ENCODE results near the gene DEFB123. TPM values are rescaled to one million over a fixed set of nuclear protein-coding genes. Genes with fewer than 3 reads are reported as not detected.
A peak's percentile ranks its signal among the peaks of the same experiment; 100 is the strongest.

DEFB123 gene
- total RNA-seq, 1 donor from 2014 or later, result not detected

DNA sequence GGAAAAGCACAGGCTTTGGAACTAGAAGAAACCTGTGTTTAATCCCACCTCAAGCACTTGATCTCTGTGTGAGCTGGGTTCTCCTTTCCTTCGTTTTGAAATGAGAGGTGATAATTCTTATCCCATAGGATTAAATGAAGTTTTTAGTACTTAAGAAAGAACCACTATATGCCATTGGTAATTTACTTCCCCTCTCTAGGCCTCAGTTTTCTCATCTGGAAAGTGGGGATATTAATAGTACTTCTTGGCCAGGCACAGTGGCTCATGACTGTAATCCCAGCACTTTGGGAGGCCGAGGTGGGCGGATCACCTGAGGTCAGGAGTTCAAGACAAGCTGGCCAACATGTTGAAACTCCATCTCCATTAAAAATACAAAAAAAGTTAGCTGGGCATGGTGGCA is 48.7 kb downstream of the DEFB123 start:
- Mint-ChIP-seq H3K27me3 (peaks cover 25% of the 10 kb centered on the region), H3K4me3 (no peak overlapping the region), H3K27ac (no peak overlapping the region), H3K9me3 (peaks cover 4% of the 10 kb centered on the region), H3K36me3 (no peaks in the 10 kb centered on the region), H3K4me1 (ENCODE audit: unreplicated experiment) (no peaks in the 10 kb centered on the region)
- TF ChIP-seq, protein P1, sequence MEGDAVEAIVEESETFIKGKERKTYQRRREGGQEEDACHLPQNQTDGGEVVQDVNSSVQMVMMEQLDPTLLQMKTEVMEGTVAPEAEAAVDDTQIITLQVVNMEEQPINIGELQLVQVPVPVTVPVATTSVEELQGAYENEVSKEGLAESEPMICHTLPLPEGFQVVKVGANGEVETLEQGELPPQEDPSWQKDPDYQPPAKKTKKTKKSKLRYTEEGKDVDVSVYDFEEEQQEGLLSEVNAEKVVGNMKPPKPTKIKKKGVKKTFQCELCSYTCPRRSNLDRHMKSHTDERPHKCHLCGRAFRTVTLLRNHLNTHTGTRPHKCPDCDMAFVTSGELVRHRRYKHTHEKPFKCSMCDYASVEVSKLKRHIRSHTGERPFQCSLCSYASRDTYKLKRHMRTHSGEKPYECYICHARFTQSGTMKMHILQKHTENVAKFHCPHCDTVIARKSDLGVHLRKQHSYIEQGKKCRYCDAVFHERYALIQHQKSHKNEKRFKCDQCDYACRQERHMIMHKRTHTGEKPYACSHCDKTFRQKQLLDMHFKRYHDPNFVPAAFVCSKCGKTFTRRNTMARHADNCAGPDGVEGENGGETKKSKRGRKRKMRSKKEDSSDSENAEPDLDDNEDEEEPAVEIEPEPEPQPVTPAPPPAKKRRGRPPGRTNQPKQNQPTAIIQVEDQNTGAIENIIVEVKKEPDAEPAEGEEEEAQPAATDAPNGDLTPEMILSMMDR (conservative IDR thresholded peaks at IDR 0.05), result no peak
- no peak for DNase-seq (ENCODE audit: extremely low spot score, unreplicated experiment)

GRCh38 chr20:31490752-31491151 is 50.3 kb downstream of the DEFB123 start:
- TF ChIP-seq, protein P1 (conservative IDR thresholded peaks at IDR 0.05), result no peak
- Mint-ChIP-seq H3K36me3 (no peaks in the 10 kb centered on the region), H3K9me3 (no peaks in the 10 kb centered on the region)

GRCh38 chr20:31494131-31494530 is 53.7 kb downstream of the DEFB123 start:
- Mint-ChIP-seq H3K27me3 (peaks cover 21% of the 10 kb centered on the region), H3K4me1 (ENCODE audit: unreplicated experiment) (peaks cover 3% of the 10 kb centered on the region), H3K9me3 (no peaks in the 10 kb centered on the region), H3K27ac (no peak overlapping the region), H3K36me3 (no peaks in the 10 kb centered on the region), H3K4me3 (no peak overlapping the region)
- TF ChIP-seq, protein P1 (conservative IDR thresholded peaks at IDR 0.05), result peak; percentile 68
- DNase-seq (ENCODE audit: extremely low spot score, unreplicated experiment), result no peak

More at GRCh38 chr20:31490752-31491151, 50.3 kb downstream of the DEFB123 start:
- no peak for DNase-seq (ENCODE audit: extremely low spot score, unreplicated experiment)
- Mint-ChIP-seq H3K4me1 (ENCODE audit: unreplicated experiment) (no peaks in the 10 kb centered on the region), H3K27me3 (peaks cover 24% of the 10 kb centered on the region), H3K27ac (no peak overlapping the region), H3K4me3 (no peak overlapping the region)

- DNase-seq (ENCODE audit: extremely low spot score, unreplicated experiment), result no peak
- H3K9me3 Mint-ChIP-seq, result no peaks in the 10 kb centered on the region
- peaks cover 18% of the 10 kb centered on the region for H3K27me3 Mint-ChIP-seq
- no peak overlapping the region for H3K4me3 Mint-ChIP-seq
- TF ChIP-seq, protein P1 (conservative IDR thresholded peaks at IDR 0.05), result no peak
- H3K27ac Mint-ChIP-seq, result no peak overlapping the region
- H3K4me1 Mint-ChIP-seq (ENCODE audit: unreplicated experiment), result peaks cover 3% of the 10 kb centered on the region
- H3K36me3 Mint-ChIP-seq, result no peaks in the 10 kb centered on the region
Measured at GRCh38 chr20:31496761-31497295, 56.4 kb downstream of the DEFB123 start.

DNA sequence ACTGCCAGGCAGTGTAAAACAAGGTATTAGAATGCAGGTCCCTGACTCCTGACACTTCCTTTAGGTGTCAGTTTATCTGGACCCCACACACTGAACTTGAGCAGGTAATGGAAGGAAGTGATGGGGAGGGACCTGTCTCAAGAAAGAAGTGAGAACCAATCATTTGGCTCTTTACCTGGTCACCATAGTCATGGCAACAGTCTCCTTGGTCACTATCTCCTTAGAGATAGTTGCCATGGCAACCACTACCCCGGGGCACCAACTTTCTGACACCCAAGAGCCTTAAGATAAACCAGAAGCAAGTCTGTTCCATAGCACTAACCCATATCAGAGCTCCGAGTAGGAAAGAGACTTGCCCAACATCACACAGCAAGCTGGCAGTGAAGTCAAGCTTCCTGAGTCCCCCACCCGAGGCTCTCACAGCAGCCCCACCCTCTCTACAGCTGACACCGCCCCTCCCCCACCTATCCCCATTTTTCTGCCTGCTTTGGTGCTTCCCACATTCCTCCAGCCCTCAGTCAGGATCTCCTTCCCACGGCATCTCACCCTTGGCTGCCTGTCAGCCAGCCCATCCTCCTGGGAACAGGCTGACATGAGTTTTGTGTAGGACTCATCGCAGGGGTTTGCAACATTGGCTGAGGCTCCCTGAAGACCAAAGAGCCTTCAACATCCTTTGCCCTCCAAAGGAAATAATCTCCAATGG is 57.6 kb downstream of the DEFB123 start:
- TF ChIP-seq, protein P1 (conservative IDR thresholded peaks at IDR 0.05), result no peak
- Mint-ChIP-seq H3K4me1 (ENCODE audit: unreplicated experiment) (peaks cover 3% of the 10 kb centered on the region), H3K27ac (no peak overlapping the region), H3K27me3 (peaks cover 20% of the 10 kb centered on the region), H3K36me3 (no peaks in the 10 kb centered on the region), H3K9me3 (no peaks in the 10 kb centered on the region), H3K4me3 (no peak overlapping the region)
- no peak for DNase-seq (ENCODE audit: extremely low spot score, unreplicated experiment)

Other genes with a start within 250 kb of the DEFB123 start
- gene DEFB115, start 183.0 kb upstream of the DEFB123 start, total RNA-seq (ENCODE audit: low replicate concordance), result not detected in 2 replicates
- gene DEFB116, start 132.0 kb upstream of the DEFB123 start, total RNA-seq (ENCODE audit: low replicate concordance), result not detected in 2 replicates
- gene DEFB118, start 72.0 kb upstream of the DEFB123 start, total RNA-seq (ENCODE audit: low replicate concordance), result not detected in 2 replicates
- not detected in 2 replicates for gene DEFB119, start 50.0 kb upstream of the DEFB123 start, total RNA-seq (ENCODE audit: low replicate concordance)
- not detected in 2 replicates for gene DEFB121, start 34.4 kb upstream of the DEFB123 start, total RNA-seq (ENCODE audit: low replicate concordance)
- not detected in 2 replicates for gene DEFB124, start 34.5 kb downstream of the DEFB123 start, total RNA-seq (ENCODE audit: low replicate concordance)
- gene REM1, start 34.7 kb downstream of the DEFB123 start, total RNA-seq (ENCODE audit: low replicate concordance), result not detected in 2 replicates
- gene HM13, start 73.8 kb downstream of the DEFB123 start, total RNA-seq (ENCODE audit: low replicate concordance), result 246 and 281 TPM in 2 replicates
- gene ID1, start 164.7 kb downstream of the DEFB123 start, total RNA-seq (ENCODE audit: low replicate concordance), result 472 and 516 TPM in 2 replicates
- not detected in 2 replicates for gene COX4I2, start 197.3 kb downstream of the DEFB123 start, total RNA-seq (ENCODE audit: low replicate concordance)

All from type B pancreatic cell (in vitro differentiated cells).